WERI-Rb-1 (cell line): ENCODE data around the gene UST.

Experiments used
- DNase-seq: peaks from one replicate; pipeline ENCODE4 v3.0.0-alpha.2; 2020
- H3K27ac ChIP-seq: fragments of 250-450 bp; sonication (Bioruptor Pico); 2 replicates; pipeline ENCODE4 v1.5.1; 2020; ENCODE audit warnings: mild to moderate bottlenecking, moderate library complexity
- H3K27me3 ChIP-seq: fragments of 250-450 bp; sonication (Bioruptor Pico); 2 replicates; pipeline ENCODE4 v1.5.1; 2021; ENCODE audit warnings: mild to moderate bottlenecking, low read depth, moderate library complexity; ENCODE audit not compliant: insufficient read depth, severe bottlenecking
- H3K36me3 ChIP-seq: fragments of 250-450 bp; sonication (Bioruptor Pico); 2 replicates; pipeline ENCODE4 v1.5.1; 2020; ENCODE audit warnings: mild to moderate bottlenecking, moderate library complexity
- H3K4me3 ChIP-seq: 2 replicates; pipeline ENCODE4 v1.5.1; 2011; ENCODE audit warnings: low read depth, mild to moderate bottlenecking, control low read depth, low read length
- H3K9me3 ChIP-seq: fragments of 250-450 bp; sonication (Bioruptor Pico); 2 replicates; pipeline ENCODE4 v1.5.1; 2021; ENCODE audit warnings: mild to moderate bottlenecking, moderate library complexity; ENCODE audit not compliant: severe bottlenecking
- CTCF ChIP-seq: IDR thresholded peaks from 2 replicates; pipeline ENCODE4 v1.5.1; 2011; ENCODE audit warnings: low read depth, mild to moderate bottlenecking, control low read depth, inconsistent platforms, low read length

Gene UST

DNA sequence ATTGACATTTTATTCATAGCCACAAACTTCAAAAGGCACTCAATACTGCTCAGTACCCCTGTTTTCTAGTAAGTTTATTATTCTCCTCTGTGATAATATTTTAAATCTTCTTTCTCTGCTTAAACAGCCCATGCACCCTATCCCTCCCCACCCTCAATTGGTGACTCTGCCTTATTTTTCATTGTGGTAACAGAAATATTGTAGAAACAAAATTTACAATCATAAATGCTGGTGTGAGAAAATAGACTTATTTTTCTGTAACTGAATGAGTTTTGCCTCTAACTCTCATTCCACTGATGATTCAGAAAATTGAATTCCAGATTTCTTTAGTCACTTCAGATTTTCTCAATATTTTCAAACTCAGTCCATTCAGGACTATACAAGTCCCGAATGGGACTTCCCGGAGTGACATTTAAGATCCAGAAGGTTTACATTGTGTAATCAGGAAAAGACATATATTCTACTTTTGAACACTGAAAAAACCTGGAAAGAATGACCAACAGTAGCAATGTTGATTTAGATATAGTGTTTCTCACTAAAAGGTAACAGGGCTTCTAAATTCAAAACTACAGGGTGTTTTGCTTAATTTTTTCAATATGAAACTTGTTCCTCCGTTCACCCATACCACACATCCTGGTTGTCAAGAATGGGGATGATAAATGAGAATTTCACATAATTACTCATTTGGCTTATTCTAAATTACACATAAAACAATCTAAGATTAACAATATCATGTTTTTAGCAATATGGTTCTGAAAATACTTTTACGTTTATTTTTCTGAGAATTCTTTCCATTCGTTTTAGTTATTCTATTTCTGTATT lies 34.8 kb upstream of the UST start:
- DNase-seq, result no peak
- TF ChIP-seq CTCF, result no peak
- H3K27me3 ChIP-seq, result no peaks in the 10 kb centered on the region
- no peaks in the 10 kb centered on the region for H3K9me3 ChIP-seq
- no peaks in the 10 kb centered on the region for H3K36me3 ChIP-seq
- no peak overlapping the region for H3K27ac ChIP-seq
- no peak overlapping the region for H3K4me3 ChIP-seq

- TF ChIP-seq CTCF, result no peak
- no peaks in the 10 kb centered on the region for H3K9me3 ChIP-seq
- no peaks in the 10 kb centered on the region for H3K36me3 ChIP-seq
- H3K27me3 ChIP-seq, result no peaks in the 10 kb centered on the region
- DNase-seq, result no peak
- no peak overlapping the region for H3K4me3 ChIP-seq
- no peak overlapping the region for H3K27ac ChIP-seq
Measured at GRCh38 chr6:148713033-148713738, 33.6 kb upstream of the UST start.

DNA sequence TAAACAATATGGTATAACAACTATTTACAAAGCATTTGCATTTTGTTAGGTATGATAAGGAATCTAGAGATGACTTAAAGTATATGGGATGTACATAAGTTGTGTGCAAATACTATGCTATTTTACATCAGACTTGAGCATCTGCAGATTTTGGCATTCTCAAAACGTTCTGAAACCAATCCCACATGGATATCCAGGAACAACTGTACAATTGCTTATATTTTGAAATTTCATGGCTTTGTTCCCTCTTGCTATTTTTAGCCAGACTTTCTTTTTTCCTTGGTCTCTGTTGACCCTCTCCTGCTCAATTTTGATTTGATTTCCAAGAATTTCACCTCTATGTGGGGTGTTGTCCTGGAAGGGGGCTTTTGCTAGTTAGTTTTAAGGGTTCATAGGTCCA lies 32.9 kb upstream of the UST start:
- DNase-seq, result no peak
- H3K4me3 ChIP-seq, result no peak overlapping the region
- no peaks in the 10 kb centered on the region for H3K36me3 ChIP-seq
- no peak overlapping the region for H3K27ac ChIP-seq
- H3K27me3 ChIP-seq, result no peaks in the 10 kb centered on the region
- no peaks in the 10 kb centered on the region for H3K9me3 ChIP-seq
- TF ChIP-seq CTCF, result no peak

DNA sequence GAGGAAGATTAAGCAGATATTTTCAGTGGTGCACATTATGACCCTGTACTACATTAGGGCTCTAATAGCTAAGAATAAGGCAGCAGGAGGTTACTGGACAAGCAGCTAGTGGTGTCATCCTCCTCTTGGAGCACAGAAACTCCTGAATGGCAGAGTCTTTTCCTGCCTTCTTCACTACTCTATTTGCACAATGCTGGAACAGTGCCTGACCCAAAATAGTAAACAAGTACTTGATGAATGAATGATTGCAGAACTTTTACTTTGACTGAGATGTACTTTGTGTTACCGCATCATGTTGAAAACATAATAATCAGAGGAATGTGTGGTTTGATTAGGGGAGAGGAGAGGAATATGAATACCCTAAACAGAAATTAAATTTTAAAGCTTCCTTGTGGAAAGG lies 30.0 kb upstream of the UST start:
- no peak for TF ChIP-seq CTCF
- Histone ChIP-seq H3K27ac (no peak overlapping the region), H3K27me3 (no peaks in the 10 kb centered on the region), H3K4me3 (no peak overlapping the region), H3K36me3 (no peaks in the 10 kb centered on the region), H3K9me3 (no peaks in the 10 kb centered on the region)
- no peak for DNase-seq

GRCh38 chr6:148720406-148720805 lies 26.4 kb upstream of the UST start:
- no peaks in the 10 kb centered on the region for H3K27me3 ChIP-seq
- TF ChIP-seq CTCF, result no peak
- H3K36me3 ChIP-seq, result no peaks in the 10 kb centered on the region
- DNase-seq, result no peak
- no peak overlapping the region for H3K4me3 ChIP-seq
- H3K9me3 ChIP-seq, result no peaks in the 10 kb centered on the region
- H3K27ac ChIP-seq, result no peak overlapping the region
